Spleen (tissue), 11 donors: Measurements from ENCODE around the gene CEP112. TPM values are rescaled to one million over a fixed set of nuclear protein-coding genes. Genes with fewer than 3 reads are reported as not detected.

ENCODE experiments used
- DNase-seq: peaks from one replicate; pipeline ENCODE4 v3.0.0-alpha.2; 2020
- H3K27ac ChIP-seq, 8 donors: fragments of 200-600 bp; sonication (generic) in 7 of 8; 1 replicate in 4 of 8; 2 replicates in 4 of 8; pipeline versions ENCODE4 v1.5.0 to v1.8.0; 2016 to 2021; ENCODE audit warnings: inconsistent platforms in 4 of 8, mild to moderate bottlenecking in 4 of 8, moderate library complexity in 1 of 8
- H3K27me3 ChIP-seq, 7 donors: fragments of 200-600 bp; sonication (generic) in 6 of 7; replicated peaks in 1 of 7; 1 replicate in 4 of 7; 2 replicates in 3 of 7; pipeline versions ENCODE4 v1.5.0 to v1.8.0; 2016 to 2021; ENCODE audit warnings: inconsistent platforms in 3 of 7, mild to moderate bottlenecking in 1 of 7
- H3K36me3 ChIP-seq, 6 donors: fragments of 200-600 bp; sonication (generic) in 5 of 6; 1 replicate in 4 of 6; 2 replicates in 2 of 6; pipeline versions ENCODE4 v1.5.0 to v1.8.0; 2016 to 2021; ENCODE audit warnings: inconsistent platforms in 2 of 6
- H3K4me1 ChIP-seq, 6 donors: fragments of 200-600 bp; sonication (generic) in 5 of 6; 1 replicate in 3 of 6; 2 replicates in 3 of 6; pipeline versions ENCODE4 v1.5.0 to v1.8.0; 2016 to 2021; ENCODE audit warnings: inconsistent platforms in 3 of 6
- H3K4me3 ChIP-seq, 8 donors: fragments of 200-600 bp; sonication (generic) in 7 of 8; 1 replicate in 4 of 8; 2 replicates in 4 of 8; pipeline versions ENCODE4 v1.5.0 to v1.8.0; 2016 to 2021; ENCODE audit warnings: inconsistent platforms in 4 of 8, mild to moderate bottlenecking in 4 of 8, moderate library complexity in 2 of 8
- H3K9me3 ChIP-seq, 8 donors: fragments of 200-600 bp; sonication (generic) in 7 of 8; 1 replicate in 4 of 8; 2 replicates in 4 of 8; pipeline versions ENCODE4 v1.5.0 to v1.8.0; 2016 to 2021; ENCODE audit warnings: inconsistent platforms in 4 of 8
- CTCF ChIP-seq, 11 experiments: fragments of 200-600 bp in 7 of 11; fragments of 450-650 bp in 4 of 11; sonication (generic) in 4 of 11; IDR thresholded peaks in 8 of 11; conservative IDR thresholded peaks in 3 of 11; 1 replicate in 7 of 11; 2 replicates in 4 of 11; pipeline versions ENCODE4 v1.4.0 to v1.8.0; 2016 to 2021; ENCODE audit warnings: antibody characterized with exemption in 11 of 11, inconsistent platforms in 4 of 11, mild to moderate bottlenecking in 1 of 11
- POLR2A ChIP-seq, 3 donors: fragments of 450-650 bp; IDR thresholded peaks; one replicate each; pipeline ENCODE4 v1.5.1; 2017; ENCODE audit warnings: antibody characterized with exemption in 3 of 3, mild to moderate bottlenecking in 1 of 3
- POLR2AphosphoS5 ChIP-seq, 3 donors: sonication (generic); formaldehyde crosslinking; IDR thresholded peaks; one replicate each; pipeline ENCODE4 v1.5.1; 2017; ENCODE audit warnings: antibody characterized with exemption in 3 of 3
- WGBS, 5 donors: extraction: QIAGEN DNeasy Blood & Tissue Kit in 3 of 5; methylation state at CpG; one replicate each; pipeline versions ENCODE4 v1.1.5 to v1.1.7; 2013 to 2018; 5-methylcytosine and 5-hydroxymethylcytosine counted together
- intact Hi-C: fragments of 100-400 bp; cut with DNase I; formaldehyde crosslinking; loops from one replicate; pipeline ENCODE4 v1.15.0; 2023; ENCODE audit warnings: low total_unique reads
- polyA plus RNA-seq, 3 donors: library from polyadenylated mRNA; stranded (reverse); fragments of 200-250 nt; gene quantifications; one replicate each; pipeline ENCODE4 v1.2.1, GENCODE V29; 2013
- total RNA-seq, 7 donors: library from RNA; depleted of rRNA in 3 of 7; stranded (reverse); fragments of >200 nt in 3 of 7; fragmentation: NEBNext Ultra II Directional in 4 of 7; extraction: Animal tissue kit (Norgen Biotek cat#: 25700) in 4 of 7; gene quantifications; one replicate each; pipeline versions ENCODE4 v1.1.0 to v1.2.1, GENCODE V29; 2016 to 2021
- donor health status: healthy with polysubstance abuse.
- donor health status: DM: no; HTN: no; CAD: no; lungs with moderate emphysema.
- donor health status: DM: no; HTN: no; CAD: no.
- donor health status: Bipolar disorder and iron deficiency.
- donor health status: healthy.
- donor health status: DM: no; HTN: no; CAD: no.
- donor health status: DM: yes; HTN: yes; CAD: no.

CEP112 gene
- total and polyA plus RNA-seq, 10 donors, result 3.1 to 31.0 (median 16.8) TPM

DNA sequence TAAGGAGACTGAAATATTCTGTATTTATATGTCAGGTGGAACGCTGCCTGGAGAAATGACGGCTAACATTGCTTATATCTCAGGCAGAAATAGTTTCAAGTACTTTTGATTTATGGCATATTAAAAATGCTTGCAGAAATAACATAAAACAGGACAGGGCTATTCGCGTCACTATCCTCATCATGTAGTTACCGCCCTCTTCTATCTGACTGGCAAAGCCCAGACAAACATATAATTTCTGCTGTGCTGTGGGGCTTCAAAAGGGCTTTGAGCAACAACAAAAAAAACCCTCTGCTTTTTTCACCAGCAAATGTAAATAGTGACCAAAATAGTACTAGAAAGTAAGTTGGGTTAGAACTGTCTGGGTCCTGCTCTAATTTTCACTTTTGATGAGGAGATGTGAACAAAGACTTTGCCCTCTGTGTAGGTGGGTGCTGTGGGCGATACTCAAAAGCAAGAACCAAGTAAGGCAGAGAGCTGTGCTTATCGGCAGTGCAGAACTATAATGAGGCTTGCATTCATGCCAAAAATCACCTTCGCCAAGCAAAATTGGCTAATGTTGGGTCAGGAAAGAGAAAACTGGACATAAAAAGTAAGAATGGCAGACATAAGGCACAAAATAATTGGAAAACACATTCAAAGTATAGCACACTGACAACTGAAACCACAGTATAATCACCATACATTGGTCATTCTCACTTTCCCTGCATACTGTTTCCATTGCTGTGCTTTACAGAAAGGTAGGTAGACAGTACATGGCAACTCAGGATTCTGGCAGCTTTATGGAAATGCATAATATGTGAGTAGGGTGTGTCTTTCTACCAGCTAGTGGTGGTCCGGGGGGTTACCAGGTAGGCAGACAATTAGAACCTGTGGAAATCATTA lies 479.3 kb downstream of the CEP112 start:
- H3K4me1 ChIP-seq, result no peaks in the 10 kb centered on the region
- no peak overlapping the region for H3K4me3 ChIP-seq
- 86 to 90% (median 89%) methylated on average over 9 of the region's 9 CpGs for WGBS, 5 donors
- TF ChIP-seq POLR2AphosphoS5 (IDR thresholded peaks at IDR 0.05), result no peak
- no peak for TF ChIP-seq CTCF (IDR thresholded peaks at IDR 0.05 in 8 of 11, conservative IDR thresholded peaks at IDR 0.05 in 3 of 11)
- TF ChIP-seq POLR2A (IDR thresholded peaks at IDR 0.05), result no peak
- H3K9me3 ChIP-seq, result no peaks in the 10 kb centered on the region
- no peak overlapping the region for H3K27ac ChIP-seq
- no peaks in the 10 kb centered on the region for H3K27me3 ChIP-seq
- no peaks in the 10 kb centered on the region for H3K36me3 ChIP-seq
- no peak for DNase-seq
- intact Hi-C loops, result no loop called here

GRCh38 chr17:65711671-65712276 lies 480.2 kb downstream of the CEP112 start:
- Histone ChIP-seq H3K9me3 (no peaks in the 10 kb centered on the region), H3K4me1 (no peaks in the 10 kb centered on the region), H3K27me3 (no peaks in the 10 kb centered on the region), H3K4me3 (peak overlapping the region in 1 of 8 donors; percentile 19), H3K27ac (no peak overlapping the region), H3K36me3 (no peaks in the 10 kb centered on the region)
- DNase-seq, result no peak
- intact Hi-C loops, result no loop called here
- TF ChIP-seq POLR2AphosphoS5 (IDR thresholded peaks at IDR 0.05) (no peak), CTCF (IDR thresholded peaks at IDR 0.05 in 8 of 11, conservative IDR thresholded peaks at IDR 0.05 in 3 of 11) (no peak), POLR2A (IDR thresholded peaks at IDR 0.05) (no peak)
- 82 to 92% (median 85%) methylated on average over 8 of the region's 8 CpGs for WGBS, 5 donors

GRCh38 chr17:65707780-65708179 lies 484.2 kb downstream of the CEP112 start:
- Histone ChIP-seq H3K4me1 (no peaks in the 10 kb centered on the region), H3K27me3 (no peaks in the 10 kb centered on the region), H3K9me3 (no peaks in the 10 kb centered on the region), H3K36me3 (no peaks in the 10 kb centered on the region), H3K4me3 (no peak overlapping the region), H3K27ac (no peak overlapping the region)
- TF ChIP-seq CTCF (IDR thresholded peaks at IDR 0.05 in 8 of 11, conservative IDR thresholded peaks at IDR 0.05 in 3 of 11), result no peak
- DNase-seq, result no peak
- intact Hi-C loops, result no loop called here
- WGBS, 5 donors, result 20 to 79% (median 63%) methylated on average over 2 of the region's 2 CpGs

GRCh38 chr17:65704731-65705130 lies 487.2 kb downstream of the CEP112 start:
- no peaks in the 10 kb centered on the region for H3K4me1 ChIP-seq
- H3K36me3 ChIP-seq, result no peaks in the 10 kb centered on the region
- 69 to 83% (median 77%) methylated on average over 5 of the region's 5 CpGs for WGBS, 5 donors
- no peak for DNase-seq
- H3K9me3 ChIP-seq, result no peaks in the 10 kb centered on the region
- H3K4me3 ChIP-seq, result no peak overlapping the region
- H3K27me3 ChIP-seq, result no peaks in the 10 kb centered on the region
- intact Hi-C loops, result no loop called here
- H3K27ac ChIP-seq, result no peak overlapping the region
- TF ChIP-seq POLR2A (IDR thresholded peaks at IDR 0.05) (no peak), CTCF (IDR thresholded peaks at IDR 0.05 in 8 of 11, conservative IDR thresholded peaks at IDR 0.05 in 3 of 11) (no peak), POLR2AphosphoS5 (IDR thresholded peaks at IDR 0.05) (no peak)
